Duodenal mucosa (tissue), 2 donors: ENCODE results near the gene CORT.
A peak's percentile ranks its signal among the peaks of the same experiment; 100 is the strongest.
"Not testable (repeated sequence)": the region's sequence is repeated elsewhere in the genome, so short reads cannot be mapped to it uniquely, and the experiment has no call there.

Source experiments
- H3K27ac ChIP-seq: one replicate; pipeline ENCODE4 v1.7.0; 2013; ENCODE audit warnings: low read depth, low read length
- H3K27me3 ChIP-seq, 2 donors: one replicate each; pipeline ENCODE4 v1.7.0; 2013; ENCODE audit warnings: low read length in 2 of 2, control low read depth in 1 of 2; ENCODE audit not compliant: insufficient read depth in 2 of 2, control insufficient read depth in 1 of 2
- H3K36me3 ChIP-seq, 2 donors: one replicate each; pipeline ENCODE4 v1.7.0; 2013; ENCODE audit warnings: low read length in 2 of 2, control low read depth in 1 of 2; ENCODE audit not compliant: insufficient read depth in 2 of 2, control insufficient read depth in 1 of 2
- H3K4me1 ChIP-seq, 2 donors: one replicate each; pipeline ENCODE4 v1.7.0; 2013; ENCODE audit warnings: low read length in 2 of 2, control low read depth in 1 of 2; ENCODE audit not compliant: insufficient read depth in 2 of 2, control insufficient read depth in 1 of 2
- H3K4me3 ChIP-seq, 2 donors: one replicate each; pipeline ENCODE4 v1.7.0; 2013; ENCODE audit warnings: low read length in 2 of 2, low read depth in 1 of 2
- H3K9ac ChIP-seq, 2 donors: one replicate each; pipeline ENCODE4 v1.7.0; 2013; ENCODE audit warnings: low read length in 2 of 2, low read depth in 1 of 2
- H3K9me3 ChIP-seq, 2 donors: one replicate each; pipeline ENCODE4 v1.7.0; 2013; ENCODE audit warnings: low read length in 2 of 2, control low read depth in 1 of 2; ENCODE audit not compliant: control insufficient read depth in 1 of 2

Gene CORT

DNA sequence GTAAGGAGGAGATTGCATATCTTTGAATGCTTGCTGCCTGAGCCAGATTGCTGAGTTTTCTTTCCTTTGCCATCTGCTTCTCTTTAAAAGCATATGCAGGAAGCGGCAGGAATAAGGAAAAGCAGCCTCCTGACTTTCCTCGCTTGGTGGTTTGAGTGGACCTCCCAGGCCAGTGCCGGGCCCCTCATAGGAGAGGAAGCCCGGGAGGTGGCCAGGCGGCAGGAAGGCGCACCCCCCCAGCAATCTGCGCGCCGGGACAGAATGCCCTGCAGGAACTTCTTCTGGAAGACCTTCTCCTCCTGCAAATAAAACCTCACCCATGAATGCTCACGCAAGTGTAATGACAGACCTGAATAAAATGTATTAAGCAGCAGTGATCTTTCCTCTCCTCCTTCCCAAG lies 1.5 kb downstream of the CORT start:
- Histone ChIP-seq H3K9ac (no peak overlapping the region), H3K9me3 (no peaks in the 10 kb centered on the region), H3K27ac (no peak overlapping the region), H3K4me1 (no peaks in the 10 kb centered on the region), H3K4me3 (no peak overlapping the region), H3K36me3 (no peaks in the 10 kb centered on the region), H3K27me3 (no peaks in the 10 kb centered on the region)

DNA sequence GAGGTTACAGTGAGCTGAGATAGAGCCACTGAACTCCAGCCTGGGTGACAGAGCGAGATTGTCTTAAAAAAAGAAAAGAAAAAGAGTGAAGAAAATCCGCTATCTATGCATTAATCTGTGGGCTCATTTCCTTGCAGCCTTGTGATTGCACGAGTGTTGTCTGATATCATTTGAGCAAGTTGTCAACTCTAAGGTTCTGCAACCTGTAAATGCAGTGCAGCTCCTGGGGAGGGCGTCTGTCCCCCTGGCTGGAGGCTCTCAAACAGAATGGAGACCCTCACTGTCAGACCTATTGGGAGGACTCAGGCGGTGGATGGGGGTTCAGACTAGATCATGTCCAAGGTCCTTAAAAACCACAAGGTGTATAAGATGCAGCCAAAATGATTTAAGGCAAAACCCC lies 6.2 kb downstream of the CORT start:
- Histone ChIP-seq H3K9ac (no peak overlapping the region), H3K27me3 (no peaks in the 10 kb centered on the region), H3K4me1 (peaks cover 4% of the 10 kb centered on the region in 2 donors)

DNA sequence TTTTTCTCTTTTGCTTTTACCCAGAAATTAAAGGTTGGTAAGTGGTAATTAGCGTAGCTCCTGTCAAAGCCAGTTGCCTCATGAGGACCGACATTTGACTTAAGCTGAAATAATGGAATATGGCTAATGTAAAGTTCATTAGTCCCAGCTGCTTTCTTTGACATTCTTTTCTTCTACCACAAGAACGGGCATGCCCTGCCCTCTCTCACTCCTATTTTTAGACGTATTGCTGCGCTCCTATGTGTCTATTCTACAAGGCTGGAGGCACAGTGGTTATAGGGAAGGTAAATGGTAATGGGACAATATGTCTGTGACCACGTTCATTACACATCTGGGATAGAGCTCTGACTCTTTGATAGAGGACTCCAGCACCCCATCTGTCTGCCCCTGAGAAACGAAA lies 6.8 kb downstream of the CORT start:
- no peak overlapping the region for H3K27ac ChIP-seq

More for the DNA sequence above, 6.2 kb downstream of the CORT start:
- Histone ChIP-seq H3K27ac (no peak overlapping the region), H3K4me3 (no peak overlapping the region), H3K9me3 (no peaks in the 10 kb centered on the region), H3K36me3 (peaks cover 0 to 1% of the 10 kb centered on the region in 2 donors)

DNA sequence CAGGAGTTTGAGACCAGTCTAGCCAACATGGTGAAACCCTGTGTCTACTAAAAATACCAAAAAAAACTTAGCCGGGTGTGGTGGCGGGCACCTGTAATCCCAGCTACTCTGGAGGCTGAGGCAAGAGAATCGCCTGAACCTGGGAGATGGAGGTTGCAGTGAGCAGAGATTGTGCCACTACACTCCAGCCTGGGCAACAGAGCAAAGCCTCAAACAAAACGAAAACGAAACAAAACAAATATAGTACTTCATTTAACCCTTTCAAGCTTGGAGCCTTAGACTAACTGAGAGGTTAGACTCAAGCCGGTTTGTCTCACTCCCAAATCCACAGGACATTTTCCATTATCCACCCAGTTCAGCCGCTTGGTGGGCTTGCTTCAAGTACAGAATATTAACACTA lies 7.6 kb downstream of the CORT start:
- H3K27me3 ChIP-seq, H3K4me1 ChIP-seq, H3K4me3 ChIP-seq, H3K9ac ChIP-seq, H3K27ac ChIP-seq, H3K9me3 ChIP-seq: not testable (repeated sequence)
- peaks cover 9 to 14% of the 10 kb centered on the region in 2 donors for H3K36me3 ChIP-seq

More for the DNA sequence above, 6.8 kb downstream of the CORT start:
- H3K9ac ChIP-seq, result no peak overlapping the region
- H3K27me3 ChIP-seq, result no peaks in the 10 kb centered on the region
- no peaks in the 10 kb centered on the region for H3K9me3 ChIP-seq
- H3K36me3 ChIP-seq, result peaks cover 6 to 7% of the 10 kb centered on the region in 2 donors
- no peak overlapping the region for H3K4me3 ChIP-seq
- H3K4me1 ChIP-seq, result peaks cover 4% of the 10 kb centered on the region in 2 donors

DNA sequence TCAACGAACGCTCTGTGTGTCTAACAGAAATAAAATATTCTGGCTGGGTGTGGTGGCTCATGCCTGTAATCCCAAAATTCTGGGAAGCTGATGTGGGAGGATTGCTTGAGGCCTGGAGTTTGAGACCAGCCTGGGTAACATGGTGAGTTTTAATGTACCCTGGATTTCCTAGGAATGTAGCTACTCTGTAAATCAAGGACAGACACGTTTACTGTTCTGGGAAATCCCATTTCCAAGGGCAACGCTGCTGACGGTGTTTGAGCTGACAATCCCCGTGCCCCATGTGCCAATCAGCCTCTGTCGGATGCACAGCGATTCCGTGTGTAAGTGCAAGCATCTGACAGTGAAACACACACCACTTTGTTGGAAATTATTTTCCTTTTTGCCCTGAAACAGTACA lies 8.0 kb downstream of the CORT start:
- Histone ChIP-seq H3K4me3 (no peak overlapping the region), H3K27ac (no peak overlapping the region), H3K36me3 (peaks cover 13 to 19% of the 10 kb centered on the region in 2 donors), H3K27me3 (no peaks in the 10 kb centered on the region), H3K9ac (no peak overlapping the region), H3K4me1 (peaks cover 4% of the 10 kb centered on the region in 2 donors), H3K9me3 (no peaks in the 10 kb centered on the region)

DNA sequence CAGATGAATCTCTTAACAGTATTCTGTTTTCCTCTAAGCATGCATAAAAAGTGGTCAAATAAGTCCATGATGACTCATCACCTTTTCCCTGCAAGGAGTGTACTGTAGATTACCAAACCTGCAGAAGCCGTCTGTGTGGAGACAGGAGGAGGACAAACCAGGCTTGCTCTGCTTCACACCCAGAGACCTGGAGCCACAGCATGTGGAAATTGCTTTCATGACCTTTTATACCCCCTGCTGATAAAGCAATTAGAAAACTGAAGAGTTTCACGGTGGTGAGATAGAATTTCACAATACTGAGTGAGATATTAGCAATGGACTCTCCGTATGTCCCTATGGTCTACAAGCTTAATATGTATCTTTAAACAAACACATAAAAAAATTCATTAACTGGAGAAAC lies 9.4 kb downstream of the CORT start:
- peaks cover 15 to 25% of the 10 kb centered on the region in 2 donors for H3K36me3 ChIP-seq
- peaks cover 4% of the 10 kb centered on the region in 2 donors for H3K4me1 ChIP-seq
- H3K4me3 ChIP-seq, result no peak overlapping the region
- H3K9me3 ChIP-seq, result no peaks in the 10 kb centered on the region
- no peaks in the 10 kb centered on the region for H3K27me3 ChIP-seq
- no peak overlapping the region for H3K9ac ChIP-seq
- H3K27ac ChIP-seq, result no peak overlapping the region

DNA sequence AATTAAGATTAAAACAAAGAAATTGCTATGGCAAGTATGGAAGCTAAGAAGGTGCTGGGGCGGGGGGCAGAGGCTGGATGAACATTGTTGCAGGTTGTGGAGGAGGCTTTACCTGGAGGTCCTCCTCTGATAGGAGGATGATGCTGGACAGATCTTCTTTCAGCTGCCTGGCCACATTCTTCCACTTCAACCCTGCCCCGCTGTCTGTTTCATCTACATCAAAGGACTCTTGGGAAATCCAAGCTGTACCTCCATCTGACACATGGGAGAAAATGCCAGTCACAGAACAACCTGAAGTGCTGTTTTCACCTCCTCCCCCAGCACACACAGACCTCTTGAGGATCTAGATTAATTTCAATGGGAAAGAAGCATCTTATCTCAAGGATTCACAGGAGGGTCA lies 17.2 kb downstream of the CORT start:
- H3K36me3 ChIP-seq, result peaks cover 25 to 57% of the 10 kb centered on the region in 2 donors
- no peak overlapping the region for H3K27ac ChIP-seq

DNA sequence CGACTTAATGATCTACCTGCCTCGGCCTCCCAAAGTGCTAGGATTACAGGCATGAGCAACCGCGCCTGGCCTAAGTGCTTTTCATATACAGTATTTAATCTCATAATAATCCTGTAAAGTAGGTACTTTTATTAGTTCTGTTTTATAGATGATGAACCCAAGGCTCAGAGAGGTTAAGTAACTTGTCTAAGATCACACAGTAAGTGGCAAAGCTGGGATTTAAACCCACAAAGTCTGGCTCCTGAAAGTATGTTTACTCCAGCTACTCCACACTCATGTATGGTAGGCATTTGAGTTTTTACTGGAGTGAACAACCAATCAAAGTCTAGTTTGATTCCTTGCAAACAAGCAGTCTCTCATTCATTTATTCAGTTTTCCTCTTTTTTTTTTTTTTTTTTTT lies 20.2 kb downstream of the CORT start:
- Histone ChIP-seq H3K27me3 (no peaks in the 10 kb centered on the region), H3K27ac (no peak overlapping the region), H3K4me3 (no peak overlapping the region), H3K9ac (no peak overlapping the region), H3K4me1 (peaks cover 10 to 11% of the 10 kb centered on the region in 2 donors), H3K36me3 (peaks cover 15 to 35% of the 10 kb centered on the region in 2 donors), H3K9me3 (no peaks in the 10 kb centered on the region)

More for the DNA sequence above, 17.2 kb downstream of the CORT start:
- Histone ChIP-seq H3K4me1 (peaks cover 10 to 11% of the 10 kb centered on the region in 2 donors), H3K9me3 (no peaks in the 10 kb centered on the region), H3K9ac (no peak overlapping the region), H3K27me3 (no peaks in the 10 kb centered on the region), H3K4me3 (no peak overlapping the region)

DNA sequence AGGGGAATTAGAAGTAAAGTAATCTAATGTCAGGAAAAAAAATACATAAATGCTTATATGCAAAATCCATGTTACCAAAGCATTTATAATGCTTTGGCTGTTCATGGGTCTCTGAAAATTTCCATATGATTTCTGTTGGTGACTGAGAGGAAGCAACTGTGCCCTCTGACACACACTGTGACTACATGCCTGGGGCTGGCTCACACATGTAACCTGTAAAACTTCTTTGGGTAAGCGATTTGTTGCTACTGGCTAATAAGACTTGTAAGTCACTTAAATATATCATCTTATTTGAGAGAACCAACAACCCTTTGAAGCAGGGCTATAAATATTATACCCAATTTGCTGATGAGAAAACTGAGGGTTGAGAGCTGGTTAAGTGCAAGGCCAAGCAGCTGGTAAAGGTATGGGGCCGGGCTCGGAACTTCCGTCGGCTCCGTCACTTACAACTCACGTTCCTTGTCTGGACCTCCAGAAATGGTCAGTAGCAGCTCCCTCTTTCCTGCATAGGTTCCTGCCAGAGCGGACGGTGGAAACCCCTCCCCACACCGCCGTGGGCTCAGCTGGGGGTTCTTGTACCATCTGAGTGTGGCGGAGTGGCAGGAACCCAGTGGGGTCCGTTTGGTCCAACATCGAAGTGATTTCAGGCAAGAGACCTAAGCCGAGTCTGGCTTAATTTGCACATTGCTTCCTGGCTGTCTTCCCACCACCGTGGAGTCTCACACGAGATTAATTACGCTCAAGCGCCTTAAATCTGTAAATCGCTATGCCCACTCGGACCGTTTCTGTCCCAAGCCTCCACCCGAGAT lies 21.8 kb downstream of the CORT start:
- Histone ChIP-seq H3K27me3 (no peaks in the 10 kb centered on the region), H3K9ac (peak overlapping the region; percentile 70 to 75)

DNA sequence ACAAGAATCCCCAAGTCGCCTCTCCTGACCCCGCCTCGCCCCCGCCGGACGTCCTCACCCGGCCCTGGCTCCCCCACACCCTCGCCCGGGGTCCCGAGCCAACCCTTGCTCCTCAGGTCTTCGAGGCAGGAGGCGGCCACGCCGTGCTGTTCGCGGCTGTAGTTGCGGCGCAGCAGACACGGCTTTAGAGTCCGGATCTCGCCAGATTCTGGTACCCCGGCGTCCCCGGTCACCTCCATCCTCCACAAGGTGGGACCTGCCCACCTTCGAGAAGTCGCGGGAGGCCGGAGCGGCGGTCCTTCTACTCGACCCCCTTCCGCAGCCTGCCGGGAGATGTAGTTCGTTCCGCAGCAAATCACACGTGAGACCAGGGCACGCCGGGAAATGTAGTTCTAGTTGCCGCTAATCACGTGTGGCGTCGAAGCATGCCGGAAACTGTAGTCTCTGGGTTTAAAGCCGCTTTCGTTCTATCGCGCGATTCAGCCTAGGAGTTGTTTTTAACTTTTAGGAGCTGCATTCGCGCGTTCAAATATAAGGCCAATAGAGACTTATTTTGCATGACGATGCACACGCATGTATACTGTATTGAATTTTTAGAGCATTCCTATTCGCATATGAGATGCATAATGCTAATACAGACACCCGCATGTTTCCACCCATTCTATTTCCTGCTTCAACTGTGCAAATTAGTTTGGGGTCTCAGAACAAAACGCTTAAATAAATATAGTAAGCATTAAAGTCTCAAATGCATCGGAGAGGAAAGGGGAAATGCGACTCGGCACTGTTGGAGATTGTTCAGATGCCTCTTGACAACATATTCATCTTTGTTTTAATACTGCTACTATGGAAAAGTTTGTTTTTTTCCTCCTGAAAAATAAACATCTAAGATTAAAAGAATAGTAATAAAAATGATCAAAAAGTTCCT lies 22.7 kb downstream of the CORT start, which contains the start of gene DFFA:
Gene DFFA (minus strand): TSS at position 310 of the 925 bp plus-strand sequence. CDS start 71 bp downstream, at position 239.
- Histone ChIP-seq H3K27me3 (no peaks in the 10 kb centered on the region), H3K27ac (no peak within 1 kb of the TSS), H3K36me3 (peaks cover 12 to 16% of the 10 kb centered on the region in 2 donors), H3K4me3 (peak within 1 kb of the TSS; percentile 86 to 97), H3K9ac (peak within 1 kb of the TSS; percentile 70 to 75), H3K4me1 (peaks cover 19 to 22% of the 10 kb centered on the region in 2 donors), H3K9me3 (no peaks in the 10 kb centered on the region)

More for the DNA sequence above, 21.8 kb downstream of the CORT start:
- H3K4me1 ChIP-seq, result peaks cover 19 to 22% of the 10 kb centered on the region in 2 donors
- peaks cover 15 to 22% of the 10 kb centered on the region in 2 donors for H3K36me3 ChIP-seq
- no peaks in the 10 kb centered on the region for H3K9me3 ChIP-seq
- no peak overlapping the region for H3K27ac ChIP-seq
- H3K4me3 ChIP-seq, result peak overlapping the region; percentile 86 to 97
